Dermis blood vessel endothelial cell (primary cell): ENCODE results near the gene PDE4A. TPM values are rescaled to one million over a fixed set of nuclear protein-coding genes. Genes with fewer than 3 reads are reported as not detected.
A peak's percentile ranks its signal among the peaks of the same experiment; 100 is the strongest.
"Not testable (repeated sequence)": the region's sequence is repeated elsewhere in the genome, so short reads cannot be mapped to it uniquely, and the experiment has no call there.

Source experiments
- DNase-seq: peaks from one replicate; pipeline ENCODE4 v3.0.0; 2010
- total RNA-seq: library from RNA; depleted of rRNA; stranded (reverse); fragments of >200 nt; gene quantifications from 2 replicates; pipeline ENCODE4 v1.2.3, GENCODE V29; 2014

The PDE4A gene
- total RNA-seq = 2.2 and 5.3 TPM in 2 replicates

- peak; percentile 64 for DNase-seq
Measured at GRCh38 chr19:10420444-10421239, at the start of gene PDE4A. TSS of gene PDE4A (plus strand) at chr19:10420538. CDS start at chr19:10420765, 227 bp downstream.

- no peak for DNase-seq
Measured at GRCh38 chr19:10372690-10373089, 47.6 kb upstream of the PDE4A start.

DNA sequence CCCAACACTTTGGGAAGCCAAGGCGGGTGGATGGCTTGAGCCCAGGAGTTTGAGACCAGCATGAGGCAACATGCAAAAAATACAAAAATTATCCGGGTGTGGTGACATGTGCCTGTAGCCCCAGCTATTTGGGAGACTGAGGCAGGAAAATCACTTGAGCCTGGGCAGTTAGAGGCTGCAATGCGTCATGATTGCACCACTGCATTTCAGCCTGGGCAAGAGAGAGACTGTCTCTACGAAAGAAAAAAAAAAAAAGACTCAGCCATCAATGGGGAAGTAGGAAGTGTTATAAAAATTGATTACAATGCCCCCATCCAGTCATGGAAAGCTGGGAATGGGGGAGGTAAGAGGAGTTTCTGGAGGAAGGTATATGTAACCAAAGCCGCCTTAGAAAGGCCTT is 45.4 kb upstream of the PDE4A start:
- no peak for DNase-seq

DNA sequence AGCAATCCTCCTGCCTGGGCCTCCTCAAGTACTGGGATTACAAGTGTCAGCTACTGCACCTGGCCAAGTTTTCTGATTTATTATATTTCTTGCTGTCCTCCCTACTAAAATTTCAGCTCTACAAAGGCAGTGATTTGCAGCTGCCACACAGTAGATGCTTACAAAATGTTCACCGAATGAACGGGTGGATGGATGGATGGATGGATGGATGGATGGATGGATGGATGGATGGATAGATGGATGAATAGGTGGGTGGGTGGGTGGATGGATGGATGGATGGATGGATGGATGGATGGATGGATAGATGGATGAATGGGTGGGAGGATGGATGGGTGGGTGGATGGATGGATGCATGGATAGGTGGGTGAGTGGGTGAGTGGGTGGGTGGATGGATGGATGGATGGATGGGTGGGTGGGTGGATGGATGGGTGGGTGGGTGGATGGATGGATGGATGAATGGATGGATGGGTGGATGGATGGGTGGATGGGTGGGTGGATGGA is 43.1 kb upstream of the PDE4A start:
- DNase-seq = not testable (repeated sequence)

DNA sequence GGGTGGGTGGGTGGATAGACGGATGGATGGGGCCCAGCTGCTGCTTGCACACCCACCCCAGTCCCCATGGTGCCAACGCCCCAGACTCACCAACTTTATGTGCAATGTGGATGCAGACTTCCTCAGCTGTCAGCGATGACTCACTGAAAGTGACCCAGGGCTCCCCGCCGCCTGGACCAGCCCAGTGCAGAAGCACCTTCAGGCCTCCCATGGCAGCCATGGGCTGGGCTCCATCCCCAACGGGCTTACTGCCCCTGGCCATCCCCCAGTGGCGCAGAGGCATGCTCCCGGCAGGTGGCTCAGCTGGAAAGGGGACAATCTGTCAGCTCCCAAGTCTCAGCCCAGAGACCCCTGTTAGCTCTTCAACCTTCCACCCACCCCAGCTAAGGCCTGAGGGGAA is 42.2 kb upstream of the PDE4A start:
- DNase-seq = no peak

- DNase-seq = peak; percentile 17
Measured at GRCh38 chr19:10379880-10380312, 40.4 kb upstream of the PDE4A start.

- DNase-seq = peak; percentile 99
Measured at GRCh38 chr19:10380313-10381102, 39.8 kb upstream of the PDE4A start, which contains the start of gene TYK2. TSS of gene TYK2 (minus strand) at chr19:10380572. CDS start at chr19:10378406, 2,166 bp downstream.

DNA sequence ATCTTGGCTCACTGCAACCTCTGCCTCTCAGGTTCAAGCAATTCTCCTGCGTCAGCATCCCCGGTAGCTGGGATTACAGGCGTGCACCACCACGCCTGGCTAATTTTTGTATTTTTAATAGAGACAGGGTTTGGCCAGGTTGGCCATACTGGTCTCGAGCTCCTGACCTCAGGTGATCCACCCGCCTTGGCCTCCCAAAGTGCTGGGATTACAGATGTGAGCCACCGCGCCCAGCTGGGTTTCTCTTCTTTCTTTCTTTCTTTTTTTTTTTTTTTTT is 37.2 kb upstream of the PDE4A start:
- not testable (repeated sequence) for DNase-seq

DNA sequence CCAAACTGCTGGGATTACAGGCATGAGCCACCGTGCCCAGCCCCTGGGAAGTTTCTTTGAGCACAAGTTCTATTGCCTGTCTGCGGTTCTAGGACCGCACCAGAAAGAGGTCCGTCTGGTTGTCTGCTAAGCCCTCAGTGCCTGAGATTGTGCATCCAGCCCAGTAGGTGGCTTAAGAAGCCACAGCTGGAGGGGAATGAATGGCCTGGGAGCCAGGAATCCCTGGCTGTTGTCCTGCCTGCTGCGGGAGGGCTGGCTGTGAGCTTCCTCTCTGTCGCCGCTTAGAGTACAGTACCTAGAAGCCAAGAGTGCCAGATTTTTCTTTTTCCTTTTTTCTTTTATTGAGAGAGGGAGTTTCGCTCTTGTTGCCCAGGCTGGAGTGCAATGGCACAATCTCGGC is 35.8 kb upstream of the PDE4A start:
- no peak for DNase-seq

DNA sequence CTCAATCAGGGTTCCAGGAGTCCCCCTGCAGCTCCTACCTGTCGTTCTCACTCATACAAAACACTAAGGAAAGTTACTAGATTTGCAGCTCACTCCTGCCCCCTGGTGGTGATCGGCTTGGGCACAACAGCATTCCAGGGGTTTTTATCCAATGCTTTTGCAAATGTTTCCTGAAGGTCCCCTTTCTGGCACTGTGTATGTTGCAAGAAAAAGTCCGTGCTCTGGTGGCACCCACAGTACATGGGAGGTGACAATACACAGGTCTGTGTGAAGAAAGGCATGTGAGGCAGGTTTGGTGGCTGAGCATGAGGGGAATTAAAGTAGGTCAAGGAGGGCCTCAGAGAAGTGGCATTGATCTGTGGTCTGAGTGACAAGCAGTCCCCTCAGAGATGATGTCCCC is 31.4 kb upstream of the PDE4A start:
- peak; percentile 92 for DNase-seq

DNA sequence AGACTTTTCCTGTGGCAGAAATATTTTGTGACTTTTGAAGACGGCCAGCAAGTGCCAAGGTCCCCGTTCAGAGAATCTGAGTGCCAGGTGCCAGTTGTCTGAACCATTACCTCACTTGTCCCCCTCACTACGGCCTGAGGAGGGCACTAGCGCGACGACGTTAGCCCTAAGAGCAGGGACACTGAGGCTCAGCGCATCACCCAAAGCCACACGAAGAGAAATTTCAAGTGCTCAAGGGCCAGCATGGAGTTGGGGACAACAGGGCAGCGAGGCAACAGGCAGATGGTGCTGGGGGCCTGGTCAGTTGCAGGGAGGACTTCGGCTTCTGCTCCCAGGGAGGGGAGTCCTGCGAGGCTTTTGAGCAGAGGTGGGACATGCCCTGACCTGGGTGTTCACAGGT is 30.5 kb upstream of the PDE4A start:
- peak; percentile 57 for DNase-seq

DNA sequence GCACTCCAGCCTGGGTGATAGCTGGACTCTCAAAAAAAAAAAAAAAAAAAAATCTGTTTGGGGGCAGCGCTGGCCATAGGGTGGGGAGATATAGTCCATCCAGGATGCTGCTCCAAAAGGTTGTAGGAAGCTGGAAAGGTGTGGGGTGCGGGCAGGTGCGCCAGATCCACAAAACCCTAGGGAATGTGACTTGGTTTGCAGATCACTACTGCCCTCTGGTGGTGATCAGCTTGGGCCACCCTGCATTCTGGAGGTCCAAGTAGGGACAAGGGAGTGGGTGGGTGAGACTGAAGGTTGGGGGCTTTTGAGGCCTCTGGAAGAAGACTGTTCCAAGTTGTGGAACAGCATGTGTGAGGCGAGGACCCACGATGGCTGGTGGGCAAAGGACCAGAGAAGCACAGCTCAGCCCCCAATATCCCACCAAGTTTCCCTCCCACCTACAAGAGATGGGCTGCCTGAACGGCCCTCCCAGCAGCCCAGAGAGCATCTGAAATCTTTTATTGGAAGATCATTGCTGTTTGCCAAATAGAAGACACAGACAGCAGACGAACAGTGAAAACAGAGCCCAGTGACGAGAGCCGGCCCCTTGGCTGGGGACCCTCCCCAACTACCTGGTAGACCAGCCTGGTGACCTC is 29.6 kb upstream of the PDE4A start:
- peak; percentile 90 for DNase-seq

GRCh38 chr19:10392120-10392519 is 28.2 kb upstream of the PDE4A start:
- no peak for DNase-seq

DNA sequence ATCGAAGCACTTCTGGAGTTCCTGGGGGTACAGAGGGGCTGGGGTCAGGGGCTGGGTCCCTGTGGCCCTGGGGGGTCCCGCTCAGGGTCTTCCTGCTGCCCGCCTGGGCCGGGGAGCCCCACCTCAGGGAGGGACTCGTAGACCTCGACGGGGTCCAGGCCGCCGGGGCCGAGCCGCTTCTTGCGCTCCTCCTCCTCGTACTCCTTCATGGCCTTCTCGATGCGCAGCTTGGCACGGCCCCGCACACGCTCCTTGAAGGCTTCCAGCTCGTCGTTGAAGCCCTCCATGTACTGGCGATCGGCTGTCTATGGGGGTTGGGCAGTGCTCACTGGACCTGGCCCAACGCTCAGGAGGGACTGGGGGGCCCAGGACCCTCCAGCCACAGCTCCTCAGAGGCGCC is 27.2 kb upstream of the PDE4A start:
- no peak for DNase-seq

GRCh38 chr19:10395003-10395402 is 25.3 kb upstream of the PDE4A start:
- DNase-seq = no peak

GRCh38 chr19:10395436-10395835 is 24.9 kb upstream of the PDE4A start:
- DNase-seq = no peak

DNA sequence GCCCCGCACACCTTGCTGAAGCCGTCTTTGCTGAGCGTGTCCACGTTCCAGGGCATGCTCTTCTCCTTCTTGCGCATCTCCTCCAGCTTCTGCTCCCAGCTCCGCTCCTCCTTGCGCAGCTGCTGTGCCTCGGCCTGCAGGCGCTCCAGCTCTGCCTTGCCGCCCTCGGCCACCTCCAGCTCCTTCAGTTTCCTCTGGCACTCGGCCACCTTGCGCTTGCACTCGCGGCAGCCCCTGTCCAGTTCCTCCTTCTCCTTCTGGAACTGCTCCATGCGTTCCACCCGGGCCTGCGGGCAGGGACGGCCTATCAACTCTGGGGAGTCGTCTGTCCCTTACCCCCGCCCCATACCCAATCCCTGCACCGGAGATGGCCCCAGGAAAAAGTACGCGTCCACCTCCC is 24.4 kb upstream of the PDE4A start:
- DNase-seq = no peak

DNA sequence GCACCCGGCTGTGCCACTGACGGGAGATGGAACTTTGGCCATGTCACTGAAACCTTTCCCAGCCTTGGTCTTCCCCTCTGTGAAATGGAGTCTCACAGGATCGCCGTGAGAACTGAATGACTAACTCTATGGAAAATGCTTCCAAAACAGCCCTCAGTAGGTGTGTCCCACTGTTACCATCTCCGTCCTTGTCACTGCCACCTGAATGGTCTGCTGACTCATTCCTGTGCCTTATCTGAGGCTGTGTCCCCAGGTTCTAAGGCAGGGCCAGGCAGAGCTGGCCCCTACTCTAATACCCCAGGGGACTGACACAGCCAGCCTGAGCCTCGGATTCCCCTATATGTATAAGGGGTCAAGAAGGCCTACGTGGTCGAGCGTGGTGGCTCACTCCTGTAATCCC is 21.5 kb upstream of the PDE4A start:
- no peak for DNase-seq

GRCh38 chr19:10399340-10399739 is 21.0 kb upstream of the PDE4A start:
- DNase-seq = not testable (repeated sequence)

GRCh38 chr19:10399878-10400277 is 20.5 kb upstream of the PDE4A start:
- no peak for DNase-seq

GRCh38 chr19:10402441-10403038 is 17.8 kb upstream of the PDE4A start:
- DNase-seq = peak; percentile 85

- peak; percentile 98 for DNase-seq
Measured at GRCh38 chr19:10403137-10404021, 17.0 kb upstream of the PDE4A start, which contains the start of gene CDC37. TSS of gene CDC37 (minus strand) at chr19:10403542. CDS start at chr19:10403479, 63 bp downstream.
